NB4 (cell line): ENCODE results near the gene SFTPB.

Experiments
- CTCF ChIP-seq: IDR thresholded peaks from one replicate; pipeline ENCODE4 v1.5.1; 2012; ENCODE audit warnings: low read depth, low read length
- MAX ChIP-seq: IDR thresholded peaks from 2 replicates; pipeline ENCODE4 v1.6.1; 2011; ENCODE audit warnings: low read depth, low read length
- MYC ChIP-seq: IDR thresholded peaks from 2 replicates; pipeline ENCODE4 v1.6.1; 2011; ENCODE audit warnings: low read depth, low read length
- POLR2A ChIP-seq: IDR thresholded peaks from 2 replicates; pipeline ENCODE4 v1.6.1; 2011; ENCODE audit warnings: mild to moderate bottlenecking; ENCODE audit not compliant: insufficient read length; ENCODE audit errors: extremely low read depth

- TF ChIP-seq CTCF (no peak), POLR2A (no peak), MYC (no peak), MAX (no peak)
These were observed 31.3 kb upstream of the SFTPB start for GRCh38 chr2:85699325-85699724.
